GM19099 (cell line): ENCODE data around the gene DNAI1.

Experiments used
- POLR2A ChIP-seq: IDR thresholded peaks from 3 replicates; pipeline ENCODE4 v1.6.1; 2011; ENCODE audit warnings: low read depth; ENCODE audit not compliant: insufficient read length; ENCODE audit errors: extremely low read depth

Gene DNAI1

GRCh38 chr9:34562135-34562745 lies 103.6 kb downstream of the DNAI1 start:
- TF ChIP-seq POLR2A = no peak

DNA sequence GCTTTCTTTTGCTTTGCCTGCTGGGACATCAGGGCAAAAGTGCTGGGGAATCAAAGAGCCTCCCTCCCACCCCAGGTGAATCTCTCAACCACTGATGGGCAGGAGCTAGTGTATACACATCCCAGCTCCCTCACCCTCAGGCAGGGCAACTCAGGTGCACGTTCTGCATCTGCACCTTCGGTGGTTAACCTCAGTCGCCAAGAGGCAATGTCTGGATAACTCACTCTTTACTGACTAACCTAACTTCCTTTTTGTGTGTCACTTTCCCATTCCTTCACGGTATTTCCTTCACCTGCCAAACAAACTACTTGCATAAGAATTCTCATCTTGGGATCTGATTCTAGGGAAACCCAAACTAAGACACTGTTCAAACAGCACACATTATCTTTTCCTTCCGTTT lies 104.7 kb downstream of the DNAI1 start:
- no peak for TF ChIP-seq POLR2A

- no peak for TF ChIP-seq POLR2A
Observed at GRCh38 chr9:34564617-34565016, 106.0 kb downstream of the DNAI1 start.

DNA sequence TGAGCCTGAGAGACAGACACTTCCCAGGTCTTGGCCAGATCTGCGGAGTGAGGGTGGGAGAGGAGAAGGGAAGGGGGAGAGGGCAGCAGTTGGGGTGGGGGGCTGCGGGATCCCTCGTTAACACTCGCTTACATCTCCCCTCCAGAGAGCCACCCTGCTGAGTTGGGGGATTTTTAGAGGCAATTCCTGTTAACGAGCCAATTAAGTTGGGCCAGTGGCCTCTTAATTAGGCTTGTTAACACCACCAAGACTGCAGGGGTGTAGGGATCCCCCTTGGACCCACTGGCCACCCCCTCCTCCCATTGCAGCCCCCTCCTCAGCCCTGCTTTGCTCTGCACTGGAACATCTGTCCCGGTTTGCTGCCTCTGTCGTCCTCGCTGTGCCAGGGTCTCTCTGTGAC lies 107.3 kb downstream of the DNAI1 start:
- no peak for TF ChIP-seq POLR2A

- no peak for TF ChIP-seq POLR2A
Observed at GRCh38 chr9:34566322-34566721, 107.7 kb downstream of the DNAI1 start.

DNA sequence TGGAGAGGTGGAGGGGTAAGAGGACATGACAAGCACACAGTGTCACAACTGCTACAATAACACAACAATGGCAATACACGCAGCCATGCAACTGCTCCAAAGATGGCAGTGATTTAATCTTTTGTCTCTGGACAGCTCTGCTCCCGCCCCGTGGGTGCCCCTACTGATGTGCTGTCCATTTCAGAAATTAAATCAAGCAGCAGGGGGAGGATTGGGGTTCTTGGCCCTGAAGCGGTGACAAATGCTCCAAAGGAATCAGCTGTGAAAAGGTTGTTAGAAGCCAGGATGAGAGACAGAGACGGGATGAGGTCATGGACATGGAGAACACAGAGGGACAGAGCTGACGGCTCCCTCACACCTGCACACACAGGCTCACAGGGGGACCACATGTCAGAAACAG lies 108.4 kb downstream of the DNAI1 start:
- TF ChIP-seq POLR2A = no peak

- TF ChIP-seq POLR2A = no peak
Observed at GRCh38 chr9:34568133-34568532, 109.5 kb downstream of the DNAI1 start.

- TF ChIP-seq POLR2A = no peak
Observed at GRCh38 chr9:34568774-34569173, 110.2 kb downstream of the DNAI1 start.

DNA sequence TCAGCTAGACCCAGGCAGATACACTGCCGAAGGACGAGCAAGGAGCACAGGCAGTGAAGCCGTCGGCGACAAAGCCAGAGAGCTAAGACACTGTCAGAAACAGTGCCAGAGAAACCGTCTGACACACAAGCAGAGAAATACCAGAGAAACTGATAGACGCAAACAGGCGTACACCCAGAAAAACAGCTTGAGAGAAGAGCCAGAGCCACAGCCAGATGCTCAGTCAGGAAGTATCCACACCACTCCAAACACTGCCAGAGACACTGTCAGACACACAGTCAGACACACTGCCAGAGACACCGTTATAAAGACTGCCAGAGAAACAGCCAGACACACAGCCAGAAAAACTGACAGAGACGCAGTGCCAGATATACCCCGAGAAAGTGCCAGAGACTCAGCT lies 111.8 kb downstream of the DNAI1 start:
- TF ChIP-seq POLR2A = no peak
